Measurements from ENCODE around the gene FOSB. TPM values are rescaled to one million over a fixed set of nuclear protein-coding genes. Genes with fewer than 3 reads are reported as not detected.

The FOSB gene
- total and polyA plus RNA-seq, 2 donors (not counting 3 experiments of a cell fraction or from before 2014, with no cell fraction given) = 2.0 to 10.7 TPM

GRCh38 chr19:45420871-45421270 lies 46.9 kb upstream of the FOSB start:
- Histone ChIP-seq H4K20me1 (replicated peaks; ENCODE audit: control insufficient read depth, extremely low read depth, insufficient read depth, low read length) (no peaks in the 10 kb centered on the region), H3K9me1 (replicated peaks; ENCODE audit: control insufficient read depth, extremely low read depth, insufficient read depth, low read length) (no peaks in the 10 kb centered on the region), H3K79me2 (ENCODE audit: control insufficient read depth, insufficient read depth, low read length) (peaks cover 27% of the 10 kb centered on the region), H3K27me3 (ENCODE audit: control insufficient read depth in 2 of 2, insufficient read depth in 2 of 2, low read length in 2 of 2) (no peaks in the 10 kb centered on the region), H3K9ac (replicated peaks; ENCODE audit: extremely low read depth, insufficient read depth, low read length) (no peak overlapping the region), H3K9me3 (replicated peaks; ENCODE audit: control insufficient read depth, insufficient read depth, low read length) (no peaks in the 10 kb centered on the region), H3K4me3 (replicated peaks in 1 of 3; ENCODE audit: insufficient read depth in 1 of 3, low read depth in 1 of 3, low read length in 3 of 3) (no peak overlapping the region), H3K4me2 (ENCODE audit: insufficient read depth, low read length) (no peak overlapping the region), H3K27ac (ENCODE audit: insufficient read depth, low read depth, low read length) (no peak overlapping the region), H3K4me1 (ENCODE audit: control insufficient read depth, extremely low read depth, insufficient read depth, low read length) (peaks cover 30% of the 10 kb centered on the region), H2AFZ (ENCODE audit: low read depth, low read length) (no peak overlapping the region), H3K36me3 (ENCODE audit: control insufficient read depth in 2 of 2, extremely low read depth in 1 of 2, insufficient read depth in 2 of 2, low read length in 2 of 2) (peaks cover 2 to 11% of the 10 kb centered on the region in 2 experiments)
- dilution Hi-C loops (cut with MboI; ENCODE audit: extremely low pct_ligation_motif_present, low sequenced_read_pairs) = no loop called here
- DNase-seq (ENCODE audit: low read depth, low spot score) (no peak), FAIRE-seq (no peak)
- ChIA-PET CTCF (interaction anchor here (0.9 to 1.8 kb wide), 3 partner anchors 17 to 19 kb away, joined by 3 to 8 read pairs (median 4); no protein-coding TSS in a partner anchor), POLR2A (no interaction called here)
- no TSS peak for BruUV-seq (replicated peaks)
- TF ChIP-seq GATA2 (IDR thresholded peaks at IDR 0.05; ENCODE audit: insufficient read depth, insufficient read length, low read depth, low read length) = no peak
- no peak for TF ChIP-seq JUN (IDR thresholded peaks at IDR 0.05; ENCODE audit: borderline replicate concordance, insufficient read depth, insufficient read length, low read depth)
- TF ChIP-seq FOS (IDR thresholded peaks at IDR 0.05; ENCODE audit: borderline replicate concordance, insufficient read depth, low read length) = no peak
- TF ChIP-seq POLR2A (IDR thresholded peaks at IDR 0.05; ENCODE audit: low read depth, low read length) = no peak
- no peak for TF ChIP-seq EZH2 (IDR thresholded peaks at IDR 0.05; ENCODE audit: borderline replicate concordance, low read depth, low read length, severe bottlenecking)
- no peak for TF ChIP-seq CTCF (IDR thresholded peaks at IDR 0.05; ENCODE audit: extremely low read depth in 1 of 2, insufficient read depth in 1 of 2, low read depth in 1 of 2, low read length in 2 of 2)
- no peak for TF ChIP-seq MAX (IDR thresholded peaks at IDR 0.05; ENCODE audit: insufficient read depth, insufficient read length)
- TF ChIP-seq POLR2AphosphoS5 (IDR thresholded peaks at IDR 0.05; ENCODE audit: insufficient read depth, low read depth, low read length) = no peak
- TF ChIP-seq MYC (IDR thresholded peaks at IDR 0.05; ENCODE audit: low read depth, low read length) = no peak
- intact Hi-C loops (cut with micrococcal nuclease) = no loop called here

Measured in endothelial cell of umbilical vein (primary cell).